Kidney glomerular epithelial cell (primary cell): ENCODE results near the gene DDX54.

Experiments used
- DNase-seq: peaks from one replicate; lab custom pipeline; 2025; lab: John Stamatoyannopoulos, UW

Gene DDX54

GRCh38 chr12:113189361-113189760 lies 4.1 kb upstream of the DDX54 start:
- no peak for DNase-seq

DNA sequence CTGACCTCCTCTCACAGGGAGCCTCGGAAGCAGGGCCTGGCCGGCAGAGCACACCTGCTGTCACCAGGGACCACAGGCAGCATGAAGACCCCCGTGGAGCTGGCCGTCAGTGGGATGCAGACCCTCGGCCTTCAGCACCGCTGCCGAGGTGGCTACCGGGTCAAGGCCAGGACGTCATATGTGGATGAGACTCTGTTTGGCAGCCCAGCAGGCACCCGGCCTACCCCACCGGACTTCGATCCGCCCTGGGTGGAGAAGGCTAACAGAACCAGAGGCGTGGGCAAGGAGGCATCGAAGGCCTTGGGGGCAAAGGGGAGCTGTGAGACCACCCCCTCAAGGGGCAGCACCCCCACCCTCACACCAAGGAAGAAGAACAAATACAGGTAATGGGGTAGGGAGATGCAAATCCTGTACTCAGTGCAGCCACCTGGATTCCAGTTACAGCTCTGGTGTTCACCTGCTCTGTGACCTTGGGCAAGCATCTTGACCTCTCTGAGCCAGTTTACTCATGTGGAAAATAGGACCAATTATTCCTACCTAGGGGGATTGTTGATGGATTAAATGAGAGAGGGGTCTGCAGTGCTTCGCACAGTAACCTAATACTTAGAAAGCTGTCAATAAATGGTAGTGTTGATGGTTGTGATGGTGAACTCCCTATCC lies 1.5 kb upstream of the DDX54 start:
- DNase-seq = no peak

DNA sequence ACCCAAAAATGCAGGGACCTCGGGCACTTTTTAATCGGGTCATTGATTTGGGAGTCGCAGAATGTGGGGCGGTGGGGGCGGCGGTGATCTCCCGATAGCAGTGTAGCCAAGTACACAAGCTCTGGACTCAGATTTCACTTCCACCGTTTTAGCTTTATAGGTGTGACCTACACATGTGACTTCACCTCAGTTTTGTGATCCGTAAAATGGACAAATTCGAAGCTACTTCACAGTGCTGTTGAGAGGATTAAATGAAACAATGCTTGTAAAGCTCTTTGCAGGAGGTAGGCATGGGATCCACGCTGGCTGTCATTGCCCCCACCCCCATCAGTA lies 721 bp upstream of the DDX54 start:
- peak; percentile 28 for DNase-seq

DNA sequence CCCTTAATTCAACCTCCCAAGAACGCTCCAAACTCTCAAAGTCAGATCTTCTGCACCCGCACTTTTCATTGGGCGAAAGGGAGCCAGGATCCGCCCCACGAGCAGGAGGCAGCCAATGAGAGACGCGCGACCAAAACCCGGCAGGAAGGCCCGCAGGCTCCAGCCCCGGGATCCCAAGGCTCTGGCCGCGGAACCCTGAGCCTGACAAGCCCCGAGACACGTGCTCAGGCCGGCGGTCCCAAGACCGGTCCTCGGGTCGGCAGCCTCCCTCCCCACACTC lies 438 bp downstream of the DDX54 start:
- DNase-seq = peak; percentile 88

- peak; percentile 88 for DNase-seq
These were observed 979 bp downstream of the DDX54 start for GRCh38 chr12:113184098-113184899.

- DNase-seq = no peak
These were observed 2.2 kb downstream of the DDX54 start for GRCh38 chr12:113183030-113183589.

GRCh38 chr12:113181975-113182374 lies 3.3 kb downstream of the DDX54 start:
- no peak for DNase-seq

- no peak for DNase-seq
These were observed 4.9 kb downstream of the DDX54 start for GRCh38 chr12:113180333-113180732.

DNA sequence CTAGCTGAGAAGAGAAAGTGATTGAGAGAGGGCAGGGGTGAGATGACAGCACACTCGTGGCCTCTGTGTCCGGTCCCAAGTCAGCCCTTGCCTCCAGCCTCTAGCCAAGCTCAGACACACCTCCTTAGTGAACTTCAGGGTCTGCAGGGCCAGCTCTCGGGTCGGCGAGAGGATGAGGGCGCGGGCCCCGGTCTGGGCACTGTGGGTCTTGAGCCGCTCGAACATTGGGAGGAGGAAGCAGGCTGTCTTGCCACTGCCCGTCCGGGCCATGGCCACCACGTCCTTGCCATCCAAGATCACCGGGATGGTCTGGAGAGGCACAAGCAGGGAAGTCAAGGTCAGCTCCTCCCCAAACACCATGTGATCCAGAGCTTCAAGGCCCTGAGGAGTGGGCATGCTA lies 6.3 kb downstream of the DDX54 start:
- DNase-seq = no peak

DNA sequence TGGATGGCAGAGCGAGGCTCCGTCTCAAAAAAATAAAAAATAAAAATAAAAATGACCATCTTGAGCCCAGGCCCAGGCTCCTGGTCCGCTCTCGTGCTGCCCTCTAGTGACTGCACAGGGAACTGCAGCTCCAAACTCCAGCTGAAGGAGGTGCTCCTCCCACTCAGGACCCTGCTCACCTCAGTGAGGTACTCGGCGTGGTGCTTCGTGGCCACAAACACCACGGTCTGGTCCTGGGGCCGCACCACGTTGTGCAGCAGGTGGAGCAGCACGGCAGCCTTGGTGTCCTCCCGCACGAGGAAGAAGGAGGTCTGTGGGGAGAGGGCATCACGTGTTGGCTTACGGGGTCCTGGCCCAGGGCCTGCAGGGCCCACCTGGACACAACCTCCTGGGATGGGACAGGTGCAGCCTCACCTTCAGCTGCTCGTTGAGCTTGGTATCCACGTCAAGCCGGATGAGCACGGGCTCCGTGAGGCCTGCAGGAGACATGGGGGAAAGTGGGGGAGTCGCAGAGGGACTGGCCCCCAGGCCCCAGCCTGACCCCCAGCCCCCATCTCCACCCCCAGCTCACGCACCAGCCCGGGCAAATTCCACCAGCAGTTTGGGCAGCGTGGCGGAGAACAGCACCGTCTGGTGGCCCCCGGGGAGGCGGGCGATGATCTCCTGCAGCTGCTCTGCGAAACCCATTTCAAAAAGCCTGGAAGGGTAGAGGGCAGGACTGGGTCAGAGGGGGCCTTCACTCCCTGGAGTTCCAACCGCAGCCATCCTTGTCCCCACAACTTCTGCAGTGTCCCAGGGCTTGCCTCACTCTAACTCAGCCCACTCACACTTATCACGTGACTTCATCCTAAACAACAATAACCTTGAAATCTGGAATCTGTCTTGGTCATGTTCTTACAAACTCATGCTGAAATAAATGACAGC lies 10.6 kb downstream of the DDX54 start:
- peak; percentile 37 for DNase-seq

DNA sequence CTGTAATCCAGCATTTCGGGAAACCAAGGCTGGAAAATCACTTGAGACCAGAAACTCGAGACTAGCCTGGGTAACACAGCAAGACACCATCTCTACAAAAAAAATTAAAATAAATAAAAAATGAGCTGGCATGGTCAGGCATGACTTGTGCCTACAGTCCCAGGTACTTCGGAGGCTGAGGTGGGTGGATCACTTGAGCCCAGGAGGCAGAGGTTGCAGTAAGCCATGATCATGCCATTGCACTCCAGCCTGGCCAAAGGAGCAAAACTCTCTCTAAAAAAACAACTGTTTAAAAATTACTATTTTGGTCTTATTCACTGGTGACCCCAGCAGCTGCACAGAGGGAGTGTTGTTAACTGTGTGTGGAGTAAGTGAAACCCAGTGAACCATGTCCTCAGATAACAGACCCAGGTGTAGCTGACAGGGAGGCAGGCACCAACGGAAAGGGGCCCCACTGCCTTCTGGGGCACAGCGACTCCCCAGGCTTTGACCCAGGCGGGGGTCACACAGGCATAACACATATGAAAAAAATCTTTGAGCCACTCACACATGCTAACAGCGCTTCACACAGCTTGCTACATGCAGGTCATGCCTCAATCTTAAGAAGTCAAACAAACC lies 12.1 kb downstream of the DDX54 start:
- peak; percentile 41 for DNase-seq

- no peak for DNase-seq
These were observed 13.1 kb downstream of the DDX54 start for GRCh38 chr12:113172185-113172584.

GRCh38 chr12:113171543-113171942 lies 13.7 kb downstream of the DDX54 start:
- DNase-seq = no peak

GRCh38 chr12:113170926-113171325 lies 14.4 kb downstream of the DDX54 start:
- DNase-seq = no peak

GRCh38 chr12:113170457-113170856 lies 14.8 kb downstream of the DDX54 start:
- no peak for DNase-seq

DNA sequence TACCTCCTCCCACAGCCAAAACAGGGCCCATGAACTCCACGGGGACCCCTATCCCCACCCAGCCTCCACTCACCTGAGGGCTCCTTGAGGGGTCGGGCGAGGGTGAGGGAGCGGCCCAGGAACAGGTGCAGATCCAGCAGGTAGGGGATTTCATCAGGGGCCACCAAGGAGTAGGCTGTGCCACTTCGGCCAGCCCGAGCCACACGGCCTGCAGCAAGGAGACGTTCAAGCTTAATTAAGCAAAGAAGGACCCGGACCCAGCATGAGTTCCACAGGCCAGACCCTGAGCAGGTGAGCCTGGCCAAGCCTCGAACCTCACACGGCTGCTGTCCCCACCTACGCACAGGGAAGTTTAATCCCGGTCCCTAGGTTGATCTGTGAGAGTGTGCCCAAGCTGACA lies 15.6 kb downstream of the DDX54 start:
- no peak for DNase-seq

DNA sequence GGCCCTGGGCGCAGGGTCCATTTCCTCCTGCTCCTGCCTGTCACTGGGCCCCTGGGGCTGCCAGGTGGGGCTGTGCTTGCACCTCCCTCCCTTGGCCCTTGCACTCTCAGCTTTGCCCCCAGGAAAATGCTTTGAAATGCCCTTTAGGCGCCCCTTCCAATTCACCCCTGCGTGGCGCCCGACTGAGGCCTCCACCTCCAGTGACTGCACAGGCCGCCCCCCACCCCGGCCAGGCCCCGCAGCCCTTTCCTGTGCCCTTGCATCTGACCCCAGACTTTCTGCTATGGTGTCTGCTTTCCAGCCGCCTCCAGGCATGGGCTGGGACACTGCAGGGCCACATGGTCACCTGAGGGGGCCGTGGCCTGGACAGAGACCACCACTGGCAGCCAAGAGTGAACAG lies 17.4 kb downstream of the DDX54 start:
- no peak for DNase-seq

- DNase-seq = no peak
These were observed 19.5 kb downstream of the DDX54 start for GRCh38 chr12:113165521-113166450.

GRCh38 chr12:113164014-113164413 lies 21.3 kb downstream of the DDX54 start:
- no peak for DNase-seq

DNA sequence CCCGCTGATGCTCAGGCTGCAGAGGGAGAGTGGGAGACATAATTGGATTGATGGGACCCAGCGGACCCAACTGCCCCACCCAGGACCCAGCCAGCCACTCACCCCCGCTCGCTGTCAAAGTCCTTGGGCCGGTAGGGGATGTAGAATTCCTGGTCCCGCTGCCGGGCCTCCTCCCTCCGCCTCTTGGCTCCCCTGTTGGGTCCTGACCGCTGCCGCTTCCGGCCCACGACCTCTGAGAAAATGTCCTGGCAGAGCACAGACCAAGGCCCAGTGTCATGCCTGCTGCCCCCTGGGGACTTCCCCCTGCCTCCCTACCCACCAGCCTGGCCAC lies 22.3 kb downstream of the DDX54 start:
- no peak for DNase-seq
